Measurements from ENCODE around the gene UBR2. TPM values are rescaled to one million over a fixed set of nuclear protein-coding genes. Genes with fewer than 3 reads are reported as not detected.

UBR2 gene
- total and polyA plus RNA-seq, 2 of the 4 experiments (the other 2 are of a cell fraction): 7.7 to 32.3 TPM

GRCh38 chr6:42525206-42525605, 38.6 kb upstream of the UBR2 start:
- Histone ChIP-seq H4K20me1 (ENCODE audit: insufficient read depth, low read length) (no peaks in the 10 kb centered on the region), H2BK15ac (ENCODE audit: low read depth, low read length) (no peak overlapping the region), H3K56ac (ENCODE audit: extremely low read depth, insufficient read depth, low read length) (no peak overlapping the region), H2BK120ac (ENCODE audit: low read depth, low read length) (no peak overlapping the region), H2AFZ (replicated peaks; ENCODE audit: low read length, poor library complexity) (no peak overlapping the region), H3K18ac (ENCODE audit: low read depth, low read length) (no peak overlapping the region), H3K9me1 (ENCODE audit: insufficient read depth, low read length) (peaks cover 7% of the 10 kb centered on the region), H4K8ac (ENCODE audit: low read depth in 2 of 2, low read length in 2 of 2) (no peak overlapping the region), H3K23ac (ENCODE audit: low read depth, low read length) (no peak overlapping the region), H4K5ac (ENCODE audit: low read depth, low read length) (no peak overlapping the region), H3K4me1 (ENCODE audit: control insufficient read depth, insufficient read depth, low read length) (peaks cover 4% of the 10 kb centered on the region; the same call in 1 of the 2 replicates), H2AK5ac (ENCODE audit: low read depth, low read length) (no peak overlapping the region), H2BK5ac (ENCODE audit: low read depth, low read length, poor library complexity, severe bottlenecking) (no peak overlapping the region), H3K14ac (replicated peaks; ENCODE audit: low read depth, low read length) (no peak overlapping the region), H3K4ac (ENCODE audit: low read depth, low read length) (no peak overlapping the region), H3K4me2 (ENCODE audit: low read depth, low read length) (no peak overlapping the region), H2AK9ac (replicated peaks; ENCODE audit: low read depth, low read length, poor library complexity) (no peak overlapping the region), H3K9me3 (ENCODE audit: control insufficient read depth, insufficient read depth, low read length) (no peaks in the 10 kb centered on the region), H3K9ac (ENCODE audit: low read depth, low read length) (no peak overlapping the region), H3K27ac (ENCODE audit: insufficient read depth, low read length) (no peak overlapping the region), H4K91ac (ENCODE audit: insufficient read depth, low read depth, low read length) (no peak overlapping the region), H3K79me1 (ENCODE audit: low read depth in 1 of 2, low read length in 2 of 2) (no peaks in the 10 kb centered on the region), H3K4me3 (ENCODE audit: insufficient read depth, low read depth, low read length) (no peak overlapping the region), H2BK20ac (ENCODE audit: low read depth, low read length) (no peak overlapping the region), H3K36me3 (ENCODE audit: control insufficient read depth, insufficient read depth, low read length) (no peaks in the 10 kb centered on the region), H3K27me3 (ENCODE audit: control insufficient read depth, insufficient read depth, low read length) (no peaks in the 10 kb centered on the region)
- in situ Hi-C loops (cut with MboI; ENCODE audit: low sequenced_read_pairs) (no loop called here), dilution Hi-C loops (cut with HindIII; ENCODE audit: low sequenced_read_pairs, unreplicated experiment) (no loop called here), intact Hi-C loops (cut with micrococcal nuclease) (no loop called here)
- BruUV-seq (replicated peaks): no TSS peak
- TF ChIP-seq USF2 (IDR thresholded peaks at IDR 0.05; ENCODE audit: low read depth, low read length): no peak
- TF ChIP-seq SMC3 (IDR thresholded peaks at IDR 0.05; ENCODE audit: low read depth, low read length): no peak
- no peak for TF ChIP-seq POLR2A (IDR thresholded peaks at IDR 0.05; ENCODE audit: low read depth, low read length)
- no peak for TF ChIP-seq CHD1 (IDR thresholded peaks at IDR 0.05; ENCODE audit: low read depth, low read length)
- TF ChIP-seq, protein P1, sequence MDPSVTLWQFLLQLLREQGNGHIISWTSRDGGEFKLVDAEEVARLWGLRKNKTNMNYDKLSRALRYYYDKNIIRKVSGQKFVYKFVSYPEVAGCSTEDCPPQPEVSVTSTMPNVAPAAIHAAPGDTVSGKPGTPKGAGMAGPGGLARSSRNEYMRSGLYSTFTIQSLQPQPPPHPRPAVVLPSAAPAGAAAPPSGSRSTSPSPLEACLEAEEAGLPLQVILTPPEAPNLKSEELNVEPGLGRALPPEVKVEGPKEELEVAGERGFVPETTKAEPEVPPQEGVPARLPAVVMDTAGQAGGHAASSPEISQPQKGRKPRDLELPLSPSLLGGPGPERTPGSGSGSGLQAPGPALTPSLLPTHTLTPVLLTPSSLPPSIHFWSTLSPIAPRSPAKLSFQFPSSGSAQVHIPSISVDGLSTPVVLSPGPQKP (IDR thresholded peaks at IDR 0.05; ENCODE audit: borderline replicate concordance, low read depth, low read length): no peak
- WGBS, 2 experiments (ENCODE audit: extremely low coverage in 2 of 2, insufficient read length in 1 of 2): no CpG with 5 or more reads among the region's 4 CpGs
- POLR2A ChIA-PET (ENCODE audit: unreplicated experiment): no interaction called here
- CTCF ChIA-PET: no interaction called here
- ATAC-seq (ENCODE audit: low read depth) (no peak), DNase-seq (no peak)
